Right renal pelvis (tissue), 4 donors: ENCODE measurements around the gene RDH13. TPM values are rescaled to one million over a fixed set of nuclear protein-coding genes. Genes with fewer than 3 reads are reported as not detected.

Experiments
- DNase-seq, 4 donors: peaks; one replicate each; pipeline ENCODE4 v3.0.0-alpha.2; 2013; ENCODE audit warnings: low read depth in 4 of 4, low spot score in 3 of 4, missing footprints in 1 of 4
- polyA plus RNA-seq, 4 donors: library from polyadenylated mRNA; unstranded; fragments of 120-200 nt; gene quantifications; one replicate each; pipeline ENCODE4 v1.2.1, GENCODE V29; 2013; ENCODE audit not compliant: insufficient read length in 4 of 4

The RDH13 gene
- polyA plus RNA-seq, 4 donors: 14.6 to 19.8 (median 17.8) TPM

- no peak for DNase-seq
Measured at GRCh38 chr19:55092423-55093318, 29.7 kb upstream of the RDH13 start.

- no peak for DNase-seq
Measured at GRCh38 chr19:55091955-55092354, 29.0 kb upstream of the RDH13 start.

- no peak for DNase-seq
Measured at GRCh38 chr19:55091126-55091910, 28.4 kb upstream of the RDH13 start.

GRCh38 chr19:55090564-55090963 lies 27.6 kb upstream of the RDH13 start:
- no peak for DNase-seq

- no peak for DNase-seq
Measured at GRCh38 chr19:55089342-55089944, 26.5 kb upstream of the RDH13 start.

- DNase-seq: no peak
Measured at GRCh38 chr19:55088543-55089341, 25.8 kb upstream of the RDH13 start.

GRCh38 chr19:55088021-55088451 lies 25.1 kb upstream of the RDH13 start:
- no peak for DNase-seq

- DNase-seq: no peak
Measured at GRCh38 chr19:55087542-55087901, 24.6 kb upstream of the RDH13 start.

GRCh38 chr19:55086730-55087541 lies 24.0 kb upstream of the RDH13 start:
- DNase-seq: peak in 3 of 4 donors; percentile 74 to 82 (median 81)

- no peak for DNase-seq
Measured at GRCh38 chr19:55085923-55086715, 23.2 kb upstream of the RDH13 start.

GRCh38 chr19:55084416-55084815 lies 21.5 kb upstream of the RDH13 start:
- DNase-seq: no peak

GRCh38 chr19:55083004-55083850 lies 20.3 kb upstream of the RDH13 start:
- DNase-seq: no peak

- no peak for DNase-seq
Measured at GRCh38 chr19:55082020-55082851, 19.3 kb upstream of the RDH13 start.

GRCh38 chr19:55081770-55082019 lies 18.7 kb upstream of the RDH13 start:
- DNase-seq: no peak

GRCh38 chr19:55080968-55081769 lies 18.2 kb upstream of the RDH13 start:
- no peak for DNase-seq

GRCh38 chr19:55080121-55080967 lies 17.4 kb upstream of the RDH13 start:
- no peak for DNase-seq
